Fibroblast of skin of back (primary cell): ENCODE results near the gene CNTNAP3B.
A peak's percentile ranks its signal among the peaks of the same experiment; 100 is the strongest.
"Not testable (repeated sequence)": the region's sequence is repeated elsewhere in the genome, so short reads cannot be mapped to it uniquely, and the experiment has no call there.

Source experiments
- DNase-seq: peaks from one replicate; pipeline ENCODE4 v3.0.0-alpha.2; 2013

CNTNAP3B gene

GRCh38 chr9:41977965-41978600 lies 151.1 kb downstream of the CNTNAP3B start:
- not testable (repeated sequence) for DNase-seq

GRCh38 chr9:41974906-41975305 lies 154.3 kb downstream of the CNTNAP3B start:
- DNase-seq = not testable (repeated sequence)

DNA sequence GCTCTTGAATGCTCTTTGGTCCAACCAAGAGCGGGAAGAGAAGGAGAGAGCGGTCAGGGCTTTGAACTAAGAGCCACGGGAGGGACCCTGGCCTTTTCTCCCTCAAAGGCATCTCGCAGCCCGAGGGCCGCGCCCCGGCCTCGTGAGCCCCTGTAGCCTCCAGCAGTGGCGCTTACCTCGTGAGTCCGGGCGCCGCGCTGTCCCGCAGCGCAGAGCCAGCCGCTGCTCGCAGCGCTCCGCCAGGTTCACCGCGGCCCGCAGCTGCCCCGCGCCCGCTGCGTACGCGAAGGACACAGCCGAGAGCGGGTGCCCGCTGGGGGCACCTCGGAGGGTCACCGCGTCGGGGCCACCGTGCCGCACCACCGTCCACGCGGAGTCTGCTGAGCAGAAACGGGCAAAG lies 176.2 kb downstream of the CNTNAP3B start:
- not testable (repeated sequence) for DNase-seq

- DNase-seq = peak; percentile 0
Measured at GRCh38 chr9:41941738-41942137, 187.5 kb downstream of the CNTNAP3B start.

- DNase-seq = not testable (repeated sequence)
Measured at GRCh38 chr9:41938143-41938542, 191.1 kb downstream of the CNTNAP3B start.

DNA sequence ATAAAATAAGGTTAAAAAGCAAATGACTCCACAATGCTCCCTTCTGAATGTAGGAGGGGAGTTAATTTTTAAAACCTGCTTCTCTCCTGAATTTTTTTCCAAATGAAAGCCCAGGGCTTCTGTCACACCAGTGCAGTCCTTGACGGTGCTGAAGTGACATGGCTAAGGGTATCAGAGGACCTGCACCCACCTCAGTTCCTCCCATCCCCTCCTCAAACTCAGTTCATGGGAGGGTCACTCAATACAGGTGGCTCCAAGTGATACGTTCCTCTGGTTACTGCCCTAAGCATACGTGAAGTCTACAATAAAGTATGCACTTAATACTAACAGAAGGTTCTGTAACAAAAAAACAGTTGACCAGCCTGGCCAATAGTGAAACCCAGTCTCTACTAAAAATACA lies 193.5 kb downstream of the CNTNAP3B start:
- not testable (repeated sequence) for DNase-seq

GRCh38 chr9:41929172-41929571 lies 200.1 kb downstream of the CNTNAP3B start:
- DNase-seq = not testable (repeated sequence)

GRCh38 chr9:41917374-41917773 lies 211.9 kb downstream of the CNTNAP3B start:
- not testable (repeated sequence) for DNase-seq

DNA sequence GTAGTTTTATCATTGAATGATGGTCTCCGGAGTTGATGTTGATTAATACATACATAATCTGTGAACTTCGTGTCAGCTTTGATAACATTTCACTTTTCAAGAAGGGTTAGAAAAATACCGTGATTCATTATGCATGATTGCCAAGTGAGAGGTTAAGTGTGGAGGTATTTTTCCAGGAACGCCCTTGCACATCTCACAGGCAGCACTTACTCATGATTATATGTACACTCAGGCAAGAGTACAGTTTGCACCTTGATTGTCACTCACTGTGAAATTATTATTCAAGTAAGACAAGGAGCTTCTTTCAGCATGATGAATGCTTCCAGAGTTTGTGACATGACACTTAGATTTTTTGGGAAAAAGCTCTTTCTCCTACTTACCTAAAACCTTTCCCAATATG lies 223.7 kb downstream of the CNTNAP3B start:
- DNase-seq = not testable (repeated sequence)

- not testable (repeated sequence) for DNase-seq
Measured at GRCh38 chr9:41902762-41903161, 226.5 kb downstream of the CNTNAP3B start.

DNA sequence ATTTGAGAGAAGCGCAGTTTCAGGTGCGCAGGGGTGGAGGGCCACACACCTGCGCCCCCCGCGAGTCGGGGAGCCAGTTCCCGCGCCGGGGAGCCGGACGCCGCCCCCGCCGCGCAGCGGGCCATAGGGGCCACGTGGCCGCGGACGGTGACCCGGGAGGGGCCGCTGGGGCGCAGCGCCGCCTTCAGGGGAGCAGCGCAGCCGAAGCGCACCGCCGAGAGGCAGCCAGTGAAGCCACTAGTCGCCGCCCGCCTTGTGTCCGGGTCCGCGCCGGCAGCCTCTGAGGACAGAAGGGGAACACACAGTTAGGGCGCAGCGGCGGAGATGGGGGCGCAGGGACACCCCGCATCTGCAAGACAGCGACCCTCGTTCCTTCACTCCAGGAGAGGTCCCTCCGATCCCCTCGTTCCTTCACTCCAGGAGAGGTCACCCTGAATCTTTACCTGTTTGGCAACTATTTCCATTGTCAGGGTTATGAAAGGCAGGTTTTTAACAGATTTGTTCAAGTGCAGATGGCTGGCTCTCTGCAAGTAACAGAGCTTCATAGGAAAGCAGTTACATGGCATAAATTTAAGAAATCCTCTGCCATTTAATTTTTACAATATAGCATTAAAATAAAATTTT lies 230.4 kb downstream of the CNTNAP3B start:
- not testable (repeated sequence) for DNase-seq

GRCh38 chr9:41874557-41874956 lies 254.7 kb downstream of the CNTNAP3B start:
- not testable (repeated sequence) for DNase-seq

DNA sequence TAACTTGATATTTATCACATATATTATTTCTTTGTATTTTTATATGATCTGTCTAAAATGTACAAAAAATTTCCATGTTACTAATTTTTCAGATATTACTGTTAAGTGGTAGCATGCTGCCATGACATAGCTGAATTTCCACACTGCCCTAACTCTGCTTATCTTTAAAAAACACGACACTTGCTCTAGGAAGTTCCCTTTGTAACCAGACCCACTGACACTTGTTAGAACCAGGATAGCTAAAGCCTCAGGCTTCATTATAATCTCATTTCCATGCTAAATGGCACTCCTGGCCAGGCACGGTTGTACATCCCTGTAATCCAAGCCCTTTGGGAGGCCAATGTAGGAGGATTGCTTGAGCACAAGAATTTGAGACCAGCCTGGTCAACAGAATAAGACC lies 273.8 kb downstream of the CNTNAP3B start:
- DNase-seq = not testable (repeated sequence)

DNA sequence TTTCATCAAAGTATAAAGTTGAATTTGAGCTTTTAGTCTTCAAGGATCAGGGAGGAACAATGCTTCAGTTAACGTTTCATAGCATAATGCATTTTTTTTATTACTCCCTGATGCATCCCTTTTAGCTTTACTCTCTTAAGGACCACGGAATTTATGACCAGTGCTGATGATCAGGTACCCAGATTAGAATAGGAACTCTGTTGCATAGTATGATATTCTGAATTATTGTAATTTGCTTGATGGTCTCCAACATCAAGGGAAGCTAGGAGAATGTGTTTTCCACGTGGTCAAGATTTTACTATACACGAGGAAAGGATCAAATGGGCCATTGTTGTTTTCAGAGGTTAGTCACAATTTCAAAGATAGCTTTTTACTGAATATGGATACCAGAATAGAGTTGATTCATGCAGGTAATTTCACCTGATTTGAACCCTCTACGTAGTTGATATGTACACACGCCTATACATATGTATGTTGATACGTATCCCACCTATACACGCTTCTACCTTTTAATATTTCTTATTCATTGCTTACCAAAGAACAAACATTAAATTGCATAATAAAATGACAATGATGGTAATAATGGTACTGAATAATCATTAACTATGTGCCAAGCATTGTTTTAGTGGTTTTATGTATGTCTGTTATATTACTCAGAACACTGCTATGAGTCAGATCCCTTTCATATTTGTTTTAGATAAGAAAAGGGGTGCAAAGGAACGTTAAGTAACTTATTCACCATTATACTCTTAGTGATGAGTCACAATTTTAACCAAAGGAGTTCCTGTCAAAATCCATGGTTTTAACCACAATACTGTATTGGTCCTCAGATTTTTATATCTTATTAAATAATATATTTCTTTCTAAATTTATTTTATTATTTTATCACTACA lies 277.1 kb downstream of the CNTNAP3B start:
- DNase-seq = not testable (repeated sequence)

GRCh38 chr9:41847829-41848228 lies 281.4 kb downstream of the CNTNAP3B start:
- DNase-seq = not testable (repeated sequence)
